Activated CD4-positive, alpha-beta T cell treated with anti-CD3 and anti-CD28 coated beads for 36 hours (primary cell): ENCODE results near the gene PMS2. TPM values are rescaled to one million over a fixed set of nuclear protein-coding genes. Genes with fewer than 3 reads are reported as not detected.
"Not testable (repeated sequence)": the region's sequence is repeated elsewhere in the genome, so short reads cannot be mapped to it uniquely, and the experiment has no call there.

Experiments
- ATAC-seq: fragments of 200-7000 bp; cut with Tn5 transposase; one replicate; pipeline ENCODE4 v1.10.0; 2021; ENCODE audit warnings: mild to moderate bottlenecking, moderate library complexity
- CTCF ChIA-PET: fragments of 350-600 bp; sonication (Branson Sonifier 250); formaldehyde crosslinking; loops from one replicate; lab custom pipeline; 2021; ENCODE audit warnings: antibody characterized with exemption; lab: Charles Lee
- POLR2A ChIA-PET: fragments of 350-600 bp; sonication (Branson Sonifier 250); formaldehyde crosslinking; loops from one replicate; lab custom pipeline; 2021; ENCODE audit warnings: antibody characterized with exemption, inconsistent platforms; lab: Charles Lee
- DNase-seq: peaks from one replicate; pipeline ENCODE4 v3.0.0-alpha.2; 2020
- H3K27ac Mint-ChIP-seq: one replicate; pipeline ENCODE4 v1.8.0; 2021; ENCODE audit warnings: mixed read lengths
- H3K27me3 Mint-ChIP-seq: one replicate; pipeline ENCODE4 v1.8.0; 2021; ENCODE audit warnings: mixed read lengths
- H3K36me3 Mint-ChIP-seq: one replicate; pipeline ENCODE4 v1.8.0; 2021; ENCODE audit warnings: low read depth, mixed read lengths
- H3K4me1 Mint-ChIP-seq: one replicate; pipeline ENCODE4 v1.8.0; 2021; ENCODE audit warnings: mixed read lengths
- H3K4me3 Mint-ChIP-seq: one replicate; pipeline ENCODE4 v1.8.0; 2021; ENCODE audit warnings: mild to moderate bottlenecking, moderate library complexity, mixed read lengths
- H3K9me3 Mint-ChIP-seq: one replicate; pipeline ENCODE4 v1.8.0; 2021; ENCODE audit warnings: low read depth, mixed read lengths
- intact Hi-C, 2 experiments: fragments of 100-400 bp; cut with DNase I in 1 of 2; cut with micrococcal nuclease in 1 of 2; formaldehyde crosslinking; loops; one replicate each; pipeline versions ENCODE4 v1.14.2 to v1.15.1; 2022 to 2024; cut with DNase I, micrococcal nuclease
- total RNA-seq, 2 experiments: library from RNA; stranded (reverse); gene quantifications; one replicate each; pipeline ENCODE4 v1.2.3, GENCODE V29; 2021

PMS2 gene
- total RNA-seq = 10 to 100 TPM; 26.9 to 29.0 TPM

DNA sequence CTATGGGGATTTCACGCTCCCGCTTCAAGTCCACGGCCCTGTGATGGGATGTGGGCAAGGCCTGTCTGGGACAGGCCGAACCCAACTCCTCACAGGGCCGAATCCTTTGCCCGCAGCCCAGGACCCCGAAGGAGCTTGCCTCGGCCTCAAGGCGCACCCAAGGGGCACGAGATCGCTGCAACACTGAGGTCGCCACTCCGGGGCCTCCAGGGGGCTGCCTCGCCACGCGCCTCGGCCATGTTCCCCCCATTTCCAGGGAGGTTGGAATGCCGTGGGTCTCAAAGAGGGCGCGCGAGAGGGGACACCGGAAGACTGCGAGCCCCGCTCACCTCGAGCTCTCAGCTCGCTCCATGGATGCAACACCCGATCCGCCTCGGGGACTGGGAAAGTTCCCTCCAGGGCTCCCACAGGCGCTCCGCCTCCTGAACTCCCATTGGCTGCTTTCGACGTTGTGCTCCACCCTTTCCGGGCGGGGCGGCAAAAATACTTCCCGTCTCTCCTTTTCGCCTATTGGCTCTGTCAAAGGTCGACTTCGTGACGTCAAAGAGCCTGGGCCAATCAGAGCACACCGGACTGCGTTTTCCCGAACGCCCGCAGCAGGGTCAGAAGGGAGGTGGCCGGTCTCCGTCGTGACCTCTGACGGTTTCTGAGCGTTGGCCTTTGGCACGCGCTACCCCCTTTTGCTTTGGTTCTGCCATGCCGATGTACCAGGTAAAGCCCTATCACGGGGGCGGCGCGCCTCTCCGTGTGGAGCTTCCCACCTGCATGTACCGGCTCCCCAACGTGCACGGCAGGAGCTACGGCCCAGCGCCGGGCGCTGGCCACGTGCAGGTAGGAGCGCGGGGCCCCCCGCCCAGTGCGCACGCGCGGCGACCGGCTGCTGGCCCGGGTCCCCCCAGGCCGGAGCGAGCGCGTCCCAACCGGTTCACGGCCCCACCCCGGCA is at the start of gene PMS2, which contains the start of gene AIMP2:
Gene PMS2, minus strand, starts transcription at position 382 of the 944 bp plus-strand sequence. Its CDS starts 30 bp downstream, at position 352.
Gene AIMP2, plus strand, starts transcription at position 605 of the 944 bp plus-strand sequence. Its CDS starts 92 bp downstream, at position 697.
- no peaks in the 10 kb centered on the region for H3K9me3 Mint-ChIP-seq
- CTCF ChIA-PET = interaction anchor here (1.0 to 1.8 kb wide), 4 partner anchors 13 to 97 kb away, joined by 3 to 6 read pairs (median 4); no protein-coding TSS in a partner anchor
- no peaks in the 10 kb centered on the region for H3K27me3 Mint-ChIP-seq
- peak within 1 kb of the TSS; percentile 88 for H3K4me3 Mint-ChIP-seq
- intact Hi-C loops = loop anchor here in 1 of 2 experiments (1.0 to 5.0 kb wide), 5 partner anchors 112 to 426 kb away; partner anchors contain the start of genes CCZ1, CYTH3 and RNF216
- peaks cover 26% of the 10 kb centered on the region for H3K36me3 Mint-ChIP-seq
- H3K4me1 Mint-ChIP-seq = peaks cover 42% of the 10 kb centered on the region
- DNase-seq (peak; percentile 98), ATAC-seq (peak; percentile 90)
- POLR2A ChIA-PET = interaction anchor here (0.6 to 1.4 kb wide), 4 partner anchors 13 to 98 kb away, joined by 3 to 4 read pairs (median 3); no protein-coding TSS in a partner anchor
- peak within 1 kb of the TSS; percentile 91 for H3K27ac Mint-ChIP-seq

GRCh38 chr7:6057316-6058129 is 48.7 kb upstream of the PMS2 start:
- DNase-seq (no peak), ATAC-seq (no peak)
- Mint-ChIP-seq H3K9me3 (no peaks in the 10 kb centered on the region), H3K4me1 (peaks cover 21% of the 10 kb centered on the region), H3K27ac (peak overlapping the region; percentile 96), H3K27me3 (no peaks in the 10 kb centered on the region), H3K36me3 (peaks cover 19% of the 10 kb centered on the region), H3K4me3 (peak overlapping the region; percentile 86)
- intact Hi-C loops = no loop called here
- ChIA-PET POLR2A (interaction anchor here (0.6 to 0.8 kb wide), 3 partner anchors 48 to 279 kb away, joined by 3 to 8 read pairs (median 6); partner anchors contain the start of genes AIMP2 and PMS2), CTCF (interaction anchor here (0.6 to 1.5 kb wide), 5 partner anchors 27 to 1047 kb away, joined by 3 to 4 read pairs (median 3); no protein-coding TSS in a partner anchor)

GRCh38 chr7:6056616-6057015 is 47.8 kb upstream of the PMS2 start:
- H3K27ac Mint-ChIP-seq = no peak overlapping the region
- ChIA-PET POLR2A (interaction anchor here (0.7 kb wide), 1 partner anchor 67 kb away, joined by 6 read pairs; no protein-coding TSS in a partner anchor), CTCF (interaction anchor here (0.6 to 1.5 kb wide), 5 partner anchors 28 to 267 kb away, joined by 3 to 4 read pairs (median 3); no protein-coding TSS in a partner anchor)
- H3K4me3 Mint-ChIP-seq = no peak overlapping the region
- ATAC-seq = no peak
- intact Hi-C loops = no loop called here
- H3K4me1 Mint-ChIP-seq = peaks cover 21% of the 10 kb centered on the region
- DNase-seq = no peak
- peaks cover 20% of the 10 kb centered on the region for H3K36me3 Mint-ChIP-seq
- no peaks in the 10 kb centered on the region for H3K9me3 Mint-ChIP-seq
- H3K27me3 Mint-ChIP-seq = no peaks in the 10 kb centered on the region

DNA sequence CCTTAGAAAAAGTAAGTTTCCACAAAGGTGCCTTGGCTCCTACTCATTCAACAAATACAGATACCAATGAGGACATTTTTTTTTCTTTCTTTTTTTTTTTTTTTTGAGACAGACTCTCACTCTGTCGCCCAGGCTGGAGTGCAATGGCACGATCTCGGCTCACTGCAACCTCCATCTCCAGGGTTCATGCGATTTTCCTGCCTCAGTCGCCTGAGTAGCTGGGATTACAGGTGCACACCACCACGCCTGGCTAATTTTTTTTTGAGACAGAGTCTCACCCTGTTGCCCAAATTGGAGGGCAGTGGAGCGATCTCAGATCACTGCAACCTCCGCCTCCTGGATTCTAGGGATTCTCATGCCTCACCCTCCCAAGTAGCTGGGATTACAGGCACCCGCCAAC is 42.3 kb upstream of the PMS2 start:
- ChIA-PET POLR2A (interaction anchor here (0.7 kb wide), 1 partner anchor 303 kb away, joined by 3 read pairs; no protein-coding TSS in a partner anchor), CTCF (interaction anchor here (0.7 kb wide), 1 partner anchor 281 kb away, joined by 3 read pairs; no protein-coding TSS in a partner anchor)
- ATAC-seq, H3K9me3 Mint-ChIP-seq, intact Hi-C loops, H3K27ac Mint-ChIP-seq, H3K4me1 Mint-ChIP-seq, H3K4me3 Mint-ChIP-seq, H3K27me3 Mint-ChIP-seq, DNase-seq: not testable (repeated sequence)
- peaks cover 31% of the 10 kb centered on the region for H3K36me3 Mint-ChIP-seq

- ChIA-PET CTCF (interaction anchor here (0.6 to 1.6 kb wide), 3 partner anchors 9 to 41 kb away, joined by 3 to 6 read pairs (median 3); partner anchors contain the start of genes AIMP2 and PMS2), POLR2A (no interaction called here)
- H3K27me3 Mint-ChIP-seq = no peaks in the 10 kb centered on the region
- peaks cover 30% of the 10 kb centered on the region for H3K36me3 Mint-ChIP-seq
- no peak for DNase-seq
- H3K27ac Mint-ChIP-seq = no peak overlapping the region
- intact Hi-C loops = no loop called here
- H3K4me3 Mint-ChIP-seq = no peak overlapping the region
- H3K9me3 Mint-ChIP-seq = no peaks in the 10 kb centered on the region
- peaks cover 5% of the 10 kb centered on the region for H3K4me1 Mint-ChIP-seq
- ATAC-seq = no peak
These were observed 40.9 kb upstream of the PMS2 start for GRCh38 chr7:6049780-6050179.

GRCh38 chr7:6035686-6036085 is 26.8 kb upstream of the PMS2 start:
- Mint-ChIP-seq H3K9me3 (no peaks in the 10 kb centered on the region), H3K36me3 (peaks cover 33% of the 10 kb centered on the region), H3K27ac (no peak overlapping the region), H3K27me3 (no peaks in the 10 kb centered on the region), H3K4me3 (no peak overlapping the region), H3K4me1 (peaks cover 3% of the 10 kb centered on the region)
- DNase-seq = no peak
- intact Hi-C loops = no loop called here
- ATAC-seq = no peak
- ChIA-PET POLR2A (no interaction called here), CTCF (interaction anchor here (1.3 kb wide), 1 partner anchor 15 kb away, joined by 3 read pairs; no protein-coding TSS in a partner anchor)

- no peak overlapping the region for H3K27ac Mint-ChIP-seq
- intact Hi-C loops = no loop called here
- H3K9me3 Mint-ChIP-seq = no peaks in the 10 kb centered on the region
- CTCF ChIA-PET = interaction anchor here (1.3 kb wide), 1 partner anchor 14 kb away, joined by 3 read pairs; no protein-coding TSS in a partner anchor
- DNase-seq (no peak), ATAC-seq (no peak)
- POLR2A ChIA-PET = no interaction called here
- peaks cover 29% of the 10 kb centered on the region for H3K36me3 Mint-ChIP-seq
- no peak overlapping the region for H3K4me3 Mint-ChIP-seq
- H3K4me1 Mint-ChIP-seq = peaks cover 3% of the 10 kb centered on the region
- H3K27me3 Mint-ChIP-seq = no peaks in the 10 kb centered on the region
These were observed 26.3 kb upstream of the PMS2 start for GRCh38 chr7:6035165-6035564.

DNA sequence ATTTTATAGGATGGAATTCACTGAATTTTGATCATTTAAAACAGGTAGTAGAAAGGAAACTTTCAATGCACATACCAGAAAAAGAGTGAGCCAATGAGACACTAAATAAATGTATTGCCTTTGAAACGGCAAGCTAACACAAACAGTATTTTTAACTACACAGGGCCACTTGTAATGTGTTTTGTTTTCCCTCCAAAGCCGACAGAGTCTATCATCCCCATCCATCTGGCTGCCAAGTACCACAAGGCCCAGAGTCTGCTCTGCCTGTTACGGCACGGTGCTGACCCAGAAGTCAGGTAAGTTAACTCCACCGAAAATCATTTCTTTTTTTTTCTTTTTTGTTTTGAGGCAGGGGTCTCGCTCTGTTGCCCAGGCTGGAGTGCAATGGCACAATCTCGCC is 23.8 kb upstream of the PMS2 start:
- Mint-ChIP-seq H3K27me3 (no peaks in the 10 kb centered on the region), H3K4me3 (no peak overlapping the region), H3K9me3 (no peaks in the 10 kb centered on the region), H3K27ac (no peak overlapping the region), H3K4me1 (peaks cover 3% of the 10 kb centered on the region), H3K36me3 (peaks cover 34% of the 10 kb centered on the region)
- POLR2A ChIA-PET = no interaction called here
- DNase-seq = no peak
- no peak for ATAC-seq
- CTCF ChIA-PET = interaction anchor here (0.7 kb wide), 1 partner anchor 10 kb away, joined by 5 read pairs; no protein-coding TSS in a partner anchor
- intact Hi-C loops = no loop called here

DNA sequence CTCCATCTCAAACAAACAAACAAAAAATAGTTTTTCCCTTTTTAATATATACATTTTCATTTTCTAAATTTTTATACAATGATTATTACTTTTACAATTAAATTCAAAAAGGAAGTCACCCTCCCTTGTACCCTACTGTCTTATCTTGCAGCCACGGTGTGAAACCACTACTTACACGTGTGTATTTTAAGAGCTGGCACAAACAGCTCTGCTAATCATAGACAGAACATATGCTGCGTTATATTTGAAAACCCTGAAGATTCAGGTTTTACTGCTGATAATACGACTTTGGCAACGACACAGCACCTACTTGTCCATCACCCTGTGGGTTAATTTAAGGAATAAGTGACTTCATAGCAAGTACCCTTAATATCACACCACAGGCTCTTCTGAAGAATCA is 23.3 kb upstream of the PMS2 start:
- Mint-ChIP-seq H3K9me3 (no peaks in the 10 kb centered on the region), H3K27ac (no peak overlapping the region), H3K4me3 (no peak overlapping the region), H3K4me1 (peaks cover 7% of the 10 kb centered on the region), H3K27me3 (no peaks in the 10 kb centered on the region), H3K36me3 (peaks cover 39% of the 10 kb centered on the region)
- ChIA-PET CTCF (interaction anchor here (0.7 kb wide), 1 partner anchor 10 kb away, joined by 5 read pairs; no protein-coding TSS in a partner anchor), POLR2A (no interaction called here)
- DNase-seq = no peak
- ATAC-seq = no peak
- intact Hi-C loops = no loop called here

DNA sequence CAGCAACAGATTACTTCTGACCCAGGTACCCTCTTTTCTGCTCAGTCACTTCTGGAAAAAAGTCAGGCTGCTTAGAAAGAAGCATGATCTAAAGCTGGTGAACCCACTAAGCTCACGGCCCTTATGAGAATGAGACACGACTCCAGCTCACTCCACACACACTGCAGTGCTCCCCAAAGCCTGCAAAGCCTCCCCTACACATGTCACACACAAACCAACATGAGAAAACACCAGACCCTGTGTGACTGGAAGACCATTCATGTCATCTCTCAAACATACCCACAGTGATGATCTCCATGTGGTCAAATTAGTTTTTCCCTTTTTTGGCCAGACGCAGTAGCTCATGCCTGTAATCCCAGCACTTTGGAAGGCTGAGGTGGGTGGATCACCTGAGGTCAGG is 22.7 kb upstream of the PMS2 start:
- H3K36me3 Mint-ChIP-seq = peaks cover 42% of the 10 kb centered on the region
- H3K4me1 Mint-ChIP-seq = peaks cover 13% of the 10 kb centered on the region
- H3K9me3 Mint-ChIP-seq = no peaks in the 10 kb centered on the region
- no peak overlapping the region for H3K4me3 Mint-ChIP-seq
- intact Hi-C loops = no loop called here
- CTCF ChIA-PET = no interaction called here
- no peak for ATAC-seq
- H3K27me3 Mint-ChIP-seq = no peaks in the 10 kb centered on the region
- H3K27ac Mint-ChIP-seq = peak overlapping the region; percentile 18
- no peak for DNase-seq
- POLR2A ChIA-PET = no interaction called here
